Astrocyte (in vitro differentiated cells and primary cell): ENCODE measurements around the gene SHISA8. TPM values are rescaled to one million over a fixed set of nuclear protein-coding genes. Genes with fewer than 3 reads are reported as not detected.

Source experiments
- DNase-seq: peaks from one replicate; pipeline ENCODE4 v3.0.0-alpha.2; 2010; ENCODE audit warnings: low read depth
- FAIRE-seq: peaks from 2 replicates; lab custom pipeline; 2011; peaks lifted over from hg19 to GRCh38; lab: Jason Lieb, UNC
- H2AFZ ChIP-seq: 2 replicates; pipeline ENCODE4 v1.6.0; 2012; ENCODE audit warnings: low read depth, low read length, inconsistent platforms
- H3K27ac ChIP-seq: 2 replicates; pipeline ENCODE4 v1.5.1; 2011; ENCODE audit warnings: low read depth, low read length, inconsistent platforms
- H3K27me3 ChIP-seq: 2 replicates; pipeline ENCODE4 v1.6.0; 2011; ENCODE audit warnings: low read length, inconsistent platforms; ENCODE audit not compliant: insufficient read depth
- H3K36me3 ChIP-seq: 2 replicates; pipeline ENCODE4 v1.5.1; 2011; ENCODE audit warnings: low read length, inconsistent platforms; ENCODE audit not compliant: insufficient read depth
- H3K4me1 ChIP-seq: 2 replicates; pipeline ENCODE4 v1.5.1; 2011; ENCODE audit warnings: low read length, inconsistent platforms; ENCODE audit not compliant: insufficient read depth
- H3K4me2 ChIP-seq: 2 replicates; pipeline ENCODE4 v1.6.0; 2012; ENCODE audit warnings: low read length, inconsistent platforms
- H3K4me3 ChIP-seq: 2 replicates; pipeline ENCODE4 v1.5.1; 2011; ENCODE audit warnings: low read depth, mild to moderate bottlenecking, low read length, inconsistent platforms; ENCODE audit not compliant: insufficient read depth
- H3K79me2 ChIP-seq: 2 replicates; pipeline ENCODE4 v1.6.0; 2012; ENCODE audit warnings: mild to moderate bottlenecking, low read length, inconsistent platforms; ENCODE audit not compliant: insufficient read depth
- H3K9ac ChIP-seq: 2 replicates; pipeline ENCODE4 v1.6.0; 2012; ENCODE audit warnings: mild to moderate bottlenecking, low read length, inconsistent platforms
- H3K9me3 ChIP-seq: 2 replicates; pipeline ENCODE4 v1.5.1; 2012; ENCODE audit warnings: low read depth, mild to moderate bottlenecking, low read length, inconsistent platforms; ENCODE audit not compliant: insufficient read depth
- H4K20me1 ChIP-seq: 2 replicates; pipeline ENCODE4 v1.6.0; 2012; ENCODE audit warnings: low read length, inconsistent platforms; ENCODE audit not compliant: insufficient read depth
- H3K27ac Mint-ChIP-seq: one replicate; pipeline ENCODE4 v1.8.0; 2021; ENCODE audit warnings: mild to moderate bottlenecking, mixed read lengths; ENCODE audit not compliant: unreplicated experiment
- H3K27me3 Mint-ChIP-seq: one replicate; pipeline ENCODE4 v1.8.0; 2021; ENCODE audit warnings: low read depth, mixed read lengths; ENCODE audit not compliant: unreplicated experiment
- H3K36me3 Mint-ChIP-seq: one replicate; pipeline ENCODE4 v1.8.0; 2021; ENCODE audit warnings: low read depth, mixed read lengths; ENCODE audit not compliant: unreplicated experiment
- H3K4me1 Mint-ChIP-seq: one replicate; pipeline ENCODE4 v1.8.0; 2021; ENCODE audit warnings: low read depth, mixed read lengths; ENCODE audit not compliant: unreplicated experiment
- H3K4me3 Mint-ChIP-seq: one replicate; pipeline ENCODE4 v1.8.0; 2021; ENCODE audit warnings: mild to moderate bottlenecking, moderate library complexity, mixed read lengths; ENCODE audit not compliant: unreplicated experiment
- H3K9me3 Mint-ChIP-seq: one replicate; pipeline ENCODE4 v1.8.0; 2021; ENCODE audit warnings: mild to moderate bottlenecking, mixed read lengths; ENCODE audit not compliant: unreplicated experiment
- EZH2 ChIP-seq: IDR thresholded peaks from 2 replicates; pipeline ENCODE4 v1.6.1; 2012; ENCODE audit warnings: mild to moderate bottlenecking, low read length, inconsistent platforms; ENCODE audit not compliant: insufficient read depth
- total RNA-seq: library from RNA; stranded (reverse); gene quantifications from 2 replicates; pipeline ENCODE4 v1.2.1, GENCODE V29; 2021
- TF ChIP-seq, protein P1 (sequence below): IDR thresholded peaks from 2 replicates; pipeline ENCODE4 v1.5.1; 2011; ENCODE audit warnings: low read depth, mild to moderate bottlenecking, inconsistent platforms, low read length, moderate library complexity; ENCODE audit not compliant: insufficient read depth

The SHISA8 gene
- total RNA-seq, 1 donor from 2014 or later = not detected

- Mint-ChIP-seq H3K4me1 (no peaks in the 10 kb centered on the region), H3K27me3 (no peaks in the 10 kb centered on the region), H3K4me3 (no peak overlapping the region), H3K36me3 (peaks cover 9% of the 10 kb centered on the region), H3K27ac (no peak overlapping the region), H3K9me3 (no peaks in the 10 kb centered on the region)
- H3K4me3 ChIP-seq = no peak overlapping the region
- no peak overlapping the region for H3K27ac ChIP-seq
- H2AFZ ChIP-seq = no peak overlapping the region
- H3K4me2 ChIP-seq = no peak overlapping the region
- H3K36me3 ChIP-seq = peaks cover 48% of the 10 kb centered on the region
- no peak for FAIRE-seq
- no peak for DNase-seq
- no peaks in the 10 kb centered on the region for H3K79me2 ChIP-seq
- no peak for TF ChIP-seq EZH2
- no peaks in the 10 kb centered on the region for H3K27me3 ChIP-seq
- peaks cover 31% of the 10 kb centered on the region for H4K20me1 ChIP-seq
- H3K4me1 ChIP-seq = no peaks in the 10 kb centered on the region
- no peak overlapping the region for H3K9ac ChIP-seq
- H3K9me3 ChIP-seq = no peaks in the 10 kb centered on the region
These were observed 23.5 kb downstream of the SHISA8 start for GRCh38 chr22:41891407-41891806.

DNA sequence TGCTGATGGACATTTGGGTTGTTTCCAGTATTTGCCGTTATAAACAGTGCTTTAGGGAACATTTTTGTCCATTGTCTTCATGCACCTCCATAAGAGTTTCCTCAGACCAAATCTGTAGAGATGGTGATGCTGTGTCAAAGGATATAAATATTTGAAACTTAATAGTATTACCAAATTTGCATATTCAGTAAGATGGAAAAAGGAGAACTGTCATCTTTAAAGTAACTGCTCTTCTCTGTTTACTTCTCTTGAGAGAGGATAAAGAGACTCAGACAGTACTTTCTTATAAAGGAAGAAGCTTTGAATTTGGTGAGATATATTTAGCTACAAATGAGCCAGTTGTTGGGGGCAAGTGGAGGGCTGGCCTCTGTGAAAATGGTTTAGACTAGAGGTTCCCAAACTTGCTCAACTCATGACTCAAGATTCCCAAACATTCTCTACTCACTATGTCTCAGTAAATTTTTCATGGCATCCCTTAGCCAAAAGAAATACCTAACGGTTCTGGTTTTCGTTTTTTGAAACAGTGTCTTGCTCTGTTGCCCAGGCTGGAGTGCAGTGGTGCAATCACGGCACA, 26.2 kb downstream of the SHISA8 start:
- no peaks in the 10 kb centered on the region for H3K4me1 ChIP-seq
- DNase-seq (peak; percentile 6), FAIRE-seq (peak; percentile 52)
- H3K36me3 Mint-ChIP-seq = peaks cover 25% of the 10 kb centered on the region
- peaks cover 58% of the 10 kb centered on the region for H3K36me3 ChIP-seq
- no peak overlapping the region for H3K4me3 ChIP-seq
- TF ChIP-seq, protein P1, sequence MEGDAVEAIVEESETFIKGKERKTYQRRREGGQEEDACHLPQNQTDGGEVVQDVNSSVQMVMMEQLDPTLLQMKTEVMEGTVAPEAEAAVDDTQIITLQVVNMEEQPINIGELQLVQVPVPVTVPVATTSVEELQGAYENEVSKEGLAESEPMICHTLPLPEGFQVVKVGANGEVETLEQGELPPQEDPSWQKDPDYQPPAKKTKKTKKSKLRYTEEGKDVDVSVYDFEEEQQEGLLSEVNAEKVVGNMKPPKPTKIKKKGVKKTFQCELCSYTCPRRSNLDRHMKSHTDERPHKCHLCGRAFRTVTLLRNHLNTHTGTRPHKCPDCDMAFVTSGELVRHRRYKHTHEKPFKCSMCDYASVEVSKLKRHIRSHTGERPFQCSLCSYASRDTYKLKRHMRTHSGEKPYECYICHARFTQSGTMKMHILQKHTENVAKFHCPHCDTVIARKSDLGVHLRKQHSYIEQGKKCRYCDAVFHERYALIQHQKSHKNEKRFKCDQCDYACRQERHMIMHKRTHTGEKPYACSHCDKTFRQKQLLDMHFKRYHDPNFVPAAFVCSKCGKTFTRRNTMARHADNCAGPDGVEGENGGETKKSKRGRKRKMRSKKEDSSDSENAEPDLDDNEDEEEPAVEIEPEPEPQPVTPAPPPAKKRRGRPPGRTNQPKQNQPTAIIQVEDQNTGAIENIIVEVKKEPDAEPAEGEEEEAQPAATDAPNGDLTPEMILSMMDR = no peak
- no peak for TF ChIP-seq EZH2
- H3K27ac Mint-ChIP-seq = no peak overlapping the region
- no peaks in the 10 kb centered on the region for H3K9me3 Mint-ChIP-seq
- no peaks in the 10 kb centered on the region for H3K79me2 ChIP-seq
- H4K20me1 ChIP-seq = peaks cover 30% of the 10 kb centered on the region
- no peaks in the 10 kb centered on the region for H3K27me3 ChIP-seq
- no peak overlapping the region for H3K27ac ChIP-seq
- H3K9ac ChIP-seq = no peak overlapping the region
- H3K27me3 Mint-ChIP-seq = no peaks in the 10 kb centered on the region
- H3K4me2 ChIP-seq = no peak overlapping the region
- no peak overlapping the region for H3K4me3 Mint-ChIP-seq
- no peak overlapping the region for H2AFZ ChIP-seq
- H3K9me3 ChIP-seq = no peaks in the 10 kb centered on the region
- H3K4me1 Mint-ChIP-seq = no peaks in the 10 kb centered on the region

DNA sequence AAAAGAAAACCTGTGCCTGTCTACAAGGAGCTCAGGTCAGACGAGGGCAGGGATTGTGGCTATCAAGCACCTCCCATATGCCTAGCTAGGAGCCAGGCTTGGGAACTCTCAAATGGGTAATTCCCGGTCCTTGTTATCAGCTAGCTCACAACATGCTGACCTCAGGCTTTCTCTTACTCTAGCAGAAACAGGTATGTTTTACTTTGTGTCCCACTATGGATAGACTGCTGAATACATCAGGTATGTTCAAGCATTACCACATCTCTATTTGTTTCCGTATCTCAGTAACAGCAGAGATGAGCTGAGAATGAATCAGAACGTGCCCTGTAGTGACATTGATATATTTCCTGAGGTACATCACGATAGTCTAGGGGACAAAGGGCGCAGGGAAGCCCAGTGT, 29.4 kb downstream of the SHISA8 start:
- H3K9me3 Mint-ChIP-seq = no peaks in the 10 kb centered on the region

More for the DNA sequence above, 29.4 kb downstream of the SHISA8 start:
- Mint-ChIP-seq H3K27me3 (no peaks in the 10 kb centered on the region), H3K4me1 (no peaks in the 10 kb centered on the region), H3K36me3 (peaks cover 38% of the 10 kb centered on the region), H3K27ac (no peak overlapping the region), H3K4me3 (no peak overlapping the region)
- peaks cover 62% of the 10 kb centered on the region for H3K36me3 ChIP-seq
- no peak overlapping the region for H2AFZ ChIP-seq
- no peaks in the 10 kb centered on the region for H3K4me1 ChIP-seq
- no peaks in the 10 kb centered on the region for H3K79me2 ChIP-seq
- FAIRE-seq (no peak), DNase-seq (no peak)
- no peaks in the 10 kb centered on the region for H3K9me3 ChIP-seq
- no peak overlapping the region for H3K4me3 ChIP-seq
- H4K20me1 ChIP-seq = peaks cover 40% of the 10 kb centered on the region
- H3K27me3 ChIP-seq = no peaks in the 10 kb centered on the region
- H3K4me2 ChIP-seq = no peak overlapping the region
- no peak overlapping the region for H3K27ac ChIP-seq
- TF ChIP-seq, protein P1 = no peak
- TF ChIP-seq EZH2 = no peak
- H3K9ac ChIP-seq = no peak overlapping the region
